ENCODE measurements around the gene ANK2.
"Not testable (repeated sequence)": the region's sequence is repeated elsewhere in the genome, so short reads cannot be mapped to it uniquely, and the experiment has no call there.

ANK2 gene

GRCh38 chr4:113154281-113154680, 104.8 kb downstream of the ANK2 start:
- no peak for DNase-seq

- DNase-seq: no peak
Measured at GRCh38 chr4:113157086-113157857, 107.8 kb downstream of the ANK2 start.

- no peak for DNase-seq
Measured at GRCh38 chr4:113159942-113160545, 110.6 kb downstream of the ANK2 start.

- DNase-seq: no peak
Measured at GRCh38 chr4:113160548-113160947, 111.1 kb downstream of the ANK2 start.

- DNase-seq: no peak
Measured at GRCh38 chr4:113162089-113162488, 112.6 kb downstream of the ANK2 start.

GRCh38 chr4:113169368-113169767, 119.9 kb downstream of the ANK2 start:
- DNase-seq: no peak

- no peak for DNase-seq
Measured at GRCh38 chr4:113170115-113170804, 120.8 kb downstream of the ANK2 start.

- DNase-seq: no peak
Measured at GRCh38 chr4:113170805-113171468, 121.5 kb downstream of the ANK2 start.

GRCh38 chr4:113173126-113173792, 123.8 kb downstream of the ANK2 start:
- DNase-seq: no peak

GRCh38 chr4:113173793-113174264, 124.4 kb downstream of the ANK2 start:
- no peak for DNase-seq

- no peak for DNase-seq
Measured at GRCh38 chr4:113179091-113179490, 129.6 kb downstream of the ANK2 start.

GRCh38 chr4:113179996-113180395, 130.5 kb downstream of the ANK2 start:
- no peak for DNase-seq

GRCh38 chr4:113181289-113182007, 132.0 kb downstream of the ANK2 start:
- DNase-seq: no peak

- DNase-seq: no peak
Measured at GRCh38 chr4:113183032-113183605, 133.7 kb downstream of the ANK2 start.

GRCh38 chr4:113186220-113186619, 136.8 kb downstream of the ANK2 start:
- not testable (repeated sequence) for DNase-seq

GRCh38 chr4:113186913-113187312, 137.5 kb downstream of the ANK2 start:
- DNase-seq: no peak

- DNase-seq: no peak
Measured at GRCh38 chr4:113187358-113187757, 137.9 kb downstream of the ANK2 start.

- no peak for DNase-seq
Measured at GRCh38 chr4:113189546-113189945, 140.1 kb downstream of the ANK2 start.

GRCh38 chr4:113209153-113209552, 159.7 kb downstream of the ANK2 start:
- DNase-seq: no peak

GRCh38 chr4:113209652-113210320, 160.3 kb downstream of the ANK2 start:
- no peak for DNase-seq

GRCh38 chr4:113212613-113213012, 163.2 kb downstream of the ANK2 start:
- DNase-seq: no peak

Measured in SHP77 treated with DMSO at 0.1 percent for 48 hours (cell line).